HG03280 (cell line): ENCODE results near the gene SMARCAL1.

Experiments
- ATAC-seq: cut with Tn5 transposase; IDR thresholded peaks from one replicate; pipeline ENCODE4 v1.9.1; 2021; ENCODE audit warnings: mild to moderate bottlenecking, moderate library complexity; ENCODE audit not compliant: unreplicated experiment

SMARCAL1 gene

GRCh38 chr2:216392945-216393840 lies 19.1 kb upstream of the SMARCAL1 start:
- ATAC-seq, result no peak

- no peak for ATAC-seq
Measured at GRCh38 chr2:216394881-216395280, 17.4 kb upstream of the SMARCAL1 start.

GRCh38 chr2:216399621-216400020 lies 12.7 kb upstream of the SMARCAL1 start:
- no peak for ATAC-seq

- no peak for ATAC-seq
Measured at GRCh38 chr2:216402751-216403150, 9.5 kb upstream of the SMARCAL1 start.

GRCh38 chr2:216404010-216404618 lies 8.2 kb upstream of the SMARCAL1 start:
- peak; percentile 78 for ATAC-seq

- no peak for ATAC-seq
Measured at GRCh38 chr2:216405588-216405987, 6.7 kb upstream of the SMARCAL1 start.

- no peak for ATAC-seq
Measured at GRCh38 chr2:216406826-216407225, 5.5 kb upstream of the SMARCAL1 start.

- no peak for ATAC-seq
Measured at GRCh38 chr2:216408426-216409290, 3.6 kb upstream of the SMARCAL1 start.

- ATAC-seq, result no peak
Measured at GRCh38 chr2:216410550-216410949, 1.7 kb upstream of the SMARCAL1 start.

- ATAC-seq, result no peak
Measured at GRCh38 chr2:216413882-216414281, 1.6 kb downstream of the SMARCAL1 start.

GRCh38 chr2:216414772-216415319 lies 2.6 kb downstream of the SMARCAL1 start:
- ATAC-seq, result no peak

GRCh38 chr2:216415541-216415940 lies 3.3 kb downstream of the SMARCAL1 start:
- ATAC-seq, result no peak

GRCh38 chr2:216416571-216417307 lies 4.5 kb downstream of the SMARCAL1 start:
- ATAC-seq, result no peak

- no peak for ATAC-seq
Measured at GRCh38 chr2:216418981-216419380, 6.7 kb downstream of the SMARCAL1 start.

GRCh38 chr2:216420367-216421101 lies 8.2 kb downstream of the SMARCAL1 start:
- no peak for ATAC-seq

GRCh38 chr2:216423071-216423470 lies 10.8 kb downstream of the SMARCAL1 start:
- ATAC-seq, result no peak

- no peak for ATAC-seq
Measured at GRCh38 chr2:216424274-216424673, 12.0 kb downstream of the SMARCAL1 start.

- no peak for ATAC-seq
Measured at GRCh38 chr2:216425008-216425787, 12.9 kb downstream of the SMARCAL1 start.
